ENCODE results near the gene NSMCE3.

Gene NSMCE3

GRCh38 chr15:29216955-29217354, 52.7 kb downstream of the NSMCE3 start:
- no peak for DNase-seq (ENCODE audit: low read depth)
- no peak overlapping the region for H3K4me3 ChIP-seq (ENCODE audit: low read depth, low read length)
- TF ChIP-seq, protein P1, sequence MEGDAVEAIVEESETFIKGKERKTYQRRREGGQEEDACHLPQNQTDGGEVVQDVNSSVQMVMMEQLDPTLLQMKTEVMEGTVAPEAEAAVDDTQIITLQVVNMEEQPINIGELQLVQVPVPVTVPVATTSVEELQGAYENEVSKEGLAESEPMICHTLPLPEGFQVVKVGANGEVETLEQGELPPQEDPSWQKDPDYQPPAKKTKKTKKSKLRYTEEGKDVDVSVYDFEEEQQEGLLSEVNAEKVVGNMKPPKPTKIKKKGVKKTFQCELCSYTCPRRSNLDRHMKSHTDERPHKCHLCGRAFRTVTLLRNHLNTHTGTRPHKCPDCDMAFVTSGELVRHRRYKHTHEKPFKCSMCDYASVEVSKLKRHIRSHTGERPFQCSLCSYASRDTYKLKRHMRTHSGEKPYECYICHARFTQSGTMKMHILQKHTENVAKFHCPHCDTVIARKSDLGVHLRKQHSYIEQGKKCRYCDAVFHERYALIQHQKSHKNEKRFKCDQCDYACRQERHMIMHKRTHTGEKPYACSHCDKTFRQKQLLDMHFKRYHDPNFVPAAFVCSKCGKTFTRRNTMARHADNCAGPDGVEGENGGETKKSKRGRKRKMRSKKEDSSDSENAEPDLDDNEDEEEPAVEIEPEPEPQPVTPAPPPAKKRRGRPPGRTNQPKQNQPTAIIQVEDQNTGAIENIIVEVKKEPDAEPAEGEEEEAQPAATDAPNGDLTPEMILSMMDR (IDR thresholded peaks at IDR 0.05; ENCODE audit: low read depth, low read length, missing control alignments) = no peak
- in situ Hi-C loops (cut with HindIII; ENCODE audit: low sequenced_read_pairs) = no loop called here

All from astrocyte of the cerebellum (primary cell).